ENCODE results near the gene DLX3.
"Not testable (repeated sequence)": the region's sequence is repeated elsewhere in the genome, so short reads cannot be mapped to it uniquely, and the experiment has no call there.

- TF ChIP-seq CTCF (IDR thresholded peaks at IDR 0.05); EP300 (IDR thresholded peaks at IDR 0.05; ENCODE audit: borderline replicate concordance in 1 of 2, low read depth in 1 of 2, low read length in 1 of 2); RAD21 (IDR thresholded peaks at IDR 0.05; ENCODE audit: low read length); RCOR1 (IDR thresholded peaks at IDR 0.05; ENCODE audit: low read length); USF2 (IDR thresholded peaks at IDR 0.05; ENCODE audit: borderline replicate concordance, low read depth, low read length); ZBTB33 (IDR thresholded peaks at IDR 0.05; ENCODE audit: borderline replicate concordance, low read depth); USF1 (IDR thresholded peaks at IDR 0.05; ENCODE audit: borderline replicate concordance, low read depth); FOXM1 (IDR thresholded peaks at IDR 0.05; ENCODE audit: low read depth); EZH2phosphoT487 (IDR thresholded peaks at IDR 0.05; ENCODE audit: borderline replicate concordance, low read depth): not testable (repeated sequence)
Observed at GRCh38 chr17:50040496-50040895, 45.5 kb upstream of the DLX3 start.
